ENCODE results near the gene CHDH. TPM values are rescaled to one million over a fixed set of nuclear protein-coding genes. Genes with fewer than 3 reads are reported as not detected.

CHDH gene
- total and polyA plus RNA-seq, 11 donors: 0.69 to 13.2 (median 4.9) TPM

DNA sequence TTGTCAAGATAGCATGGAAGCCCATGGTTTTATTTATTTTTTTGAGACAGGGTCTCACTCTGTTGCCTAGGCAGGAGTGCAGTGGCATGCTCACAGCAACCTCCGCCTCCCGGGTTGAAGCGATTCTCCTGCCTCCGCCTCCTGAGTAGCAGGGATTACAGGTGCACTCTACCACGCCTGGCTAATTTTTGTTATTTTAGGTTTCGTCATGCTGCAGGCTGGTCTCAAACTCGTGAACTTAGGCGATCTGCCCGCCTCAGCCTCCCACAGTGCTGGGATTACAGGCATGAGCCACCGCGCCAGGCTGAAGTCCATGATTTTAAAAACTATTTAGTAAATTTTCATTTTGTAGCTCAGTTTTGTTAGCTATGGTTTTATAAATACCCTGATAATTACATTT, 38.4 kb upstream of the CHDH start:
- Histone ChIP-seq H3K9me3 (no peaks in the 10 kb centered on the region), H3K4me3 (no peak overlapping the region), H3K4me1 (peaks cover 0 to 31% (median 24%) of the 10 kb centered on the region in 12 donors), H3K27me3 (no peaks in the 10 kb centered on the region), H3K36me3 (peaks cover under 1 to 57% (median 54%) of the 10 kb centered on the region in 9 donors), H3K27ac (no peak overlapping the region)
- DNase-seq (no peak), ATAC-seq (no peak)
- intact Hi-C loops (cut with DNase I): no loop called here
- 87 to 97% (median 94%) methylated on average over 11 of the region's 11 CpGs for WGBS, 4 donors
- TF ChIP-seq, protein P1, sequence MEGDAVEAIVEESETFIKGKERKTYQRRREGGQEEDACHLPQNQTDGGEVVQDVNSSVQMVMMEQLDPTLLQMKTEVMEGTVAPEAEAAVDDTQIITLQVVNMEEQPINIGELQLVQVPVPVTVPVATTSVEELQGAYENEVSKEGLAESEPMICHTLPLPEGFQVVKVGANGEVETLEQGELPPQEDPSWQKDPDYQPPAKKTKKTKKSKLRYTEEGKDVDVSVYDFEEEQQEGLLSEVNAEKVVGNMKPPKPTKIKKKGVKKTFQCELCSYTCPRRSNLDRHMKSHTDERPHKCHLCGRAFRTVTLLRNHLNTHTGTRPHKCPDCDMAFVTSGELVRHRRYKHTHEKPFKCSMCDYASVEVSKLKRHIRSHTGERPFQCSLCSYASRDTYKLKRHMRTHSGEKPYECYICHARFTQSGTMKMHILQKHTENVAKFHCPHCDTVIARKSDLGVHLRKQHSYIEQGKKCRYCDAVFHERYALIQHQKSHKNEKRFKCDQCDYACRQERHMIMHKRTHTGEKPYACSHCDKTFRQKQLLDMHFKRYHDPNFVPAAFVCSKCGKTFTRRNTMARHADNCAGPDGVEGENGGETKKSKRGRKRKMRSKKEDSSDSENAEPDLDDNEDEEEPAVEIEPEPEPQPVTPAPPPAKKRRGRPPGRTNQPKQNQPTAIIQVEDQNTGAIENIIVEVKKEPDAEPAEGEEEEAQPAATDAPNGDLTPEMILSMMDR (IDR thresholded peaks at IDR 0.05): no peak
- TF ChIP-seq POLR2A (IDR thresholded peaks at IDR 0.05): no peak

DNA sequence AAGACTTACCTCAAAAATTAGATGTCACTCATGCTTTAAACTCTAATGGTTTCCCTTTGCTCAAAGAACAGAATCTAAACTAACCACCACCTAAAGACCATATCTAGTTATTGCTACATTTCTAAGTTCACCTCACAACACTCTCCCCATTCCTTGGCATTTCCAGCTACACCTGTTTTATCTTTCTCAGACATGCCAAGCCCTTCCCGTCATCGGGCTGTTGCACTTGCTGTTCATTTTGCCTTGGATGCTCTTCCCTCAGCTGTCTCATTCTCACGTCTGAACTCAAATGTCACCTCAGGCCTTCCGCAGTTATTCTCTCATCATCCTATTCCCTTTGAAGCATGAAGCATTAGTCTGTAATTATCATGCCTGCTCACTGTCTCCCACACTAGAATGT, 36.8 kb upstream of the CHDH start:
- intact Hi-C loops (cut with DNase I): no loop called here
- H3K36me3 ChIP-seq: peaks cover 3 to 71% (median 67%) of the 10 kb centered on the region in 9 donors
- no peaks in the 10 kb centered on the region for H3K9me3 ChIP-seq
- H3K4me1 ChIP-seq: peaks cover 0 to 21% (median 13%) of the 10 kb centered on the region in 12 donors
- 83 to 90% (median 87%) methylated on average over 4 of the region's 4 CpGs for WGBS, 4 donors
- no peaks in the 10 kb centered on the region for H3K27me3 ChIP-seq
- TF ChIP-seq, protein P1 (IDR thresholded peaks at IDR 0.05): no peak
- TF ChIP-seq POLR2A (IDR thresholded peaks at IDR 0.05): no peak
- ATAC-seq: no peak
- H3K27ac ChIP-seq: no peak overlapping the region
- no peak for DNase-seq
- no peak overlapping the region for H3K4me3 ChIP-seq

DNA sequence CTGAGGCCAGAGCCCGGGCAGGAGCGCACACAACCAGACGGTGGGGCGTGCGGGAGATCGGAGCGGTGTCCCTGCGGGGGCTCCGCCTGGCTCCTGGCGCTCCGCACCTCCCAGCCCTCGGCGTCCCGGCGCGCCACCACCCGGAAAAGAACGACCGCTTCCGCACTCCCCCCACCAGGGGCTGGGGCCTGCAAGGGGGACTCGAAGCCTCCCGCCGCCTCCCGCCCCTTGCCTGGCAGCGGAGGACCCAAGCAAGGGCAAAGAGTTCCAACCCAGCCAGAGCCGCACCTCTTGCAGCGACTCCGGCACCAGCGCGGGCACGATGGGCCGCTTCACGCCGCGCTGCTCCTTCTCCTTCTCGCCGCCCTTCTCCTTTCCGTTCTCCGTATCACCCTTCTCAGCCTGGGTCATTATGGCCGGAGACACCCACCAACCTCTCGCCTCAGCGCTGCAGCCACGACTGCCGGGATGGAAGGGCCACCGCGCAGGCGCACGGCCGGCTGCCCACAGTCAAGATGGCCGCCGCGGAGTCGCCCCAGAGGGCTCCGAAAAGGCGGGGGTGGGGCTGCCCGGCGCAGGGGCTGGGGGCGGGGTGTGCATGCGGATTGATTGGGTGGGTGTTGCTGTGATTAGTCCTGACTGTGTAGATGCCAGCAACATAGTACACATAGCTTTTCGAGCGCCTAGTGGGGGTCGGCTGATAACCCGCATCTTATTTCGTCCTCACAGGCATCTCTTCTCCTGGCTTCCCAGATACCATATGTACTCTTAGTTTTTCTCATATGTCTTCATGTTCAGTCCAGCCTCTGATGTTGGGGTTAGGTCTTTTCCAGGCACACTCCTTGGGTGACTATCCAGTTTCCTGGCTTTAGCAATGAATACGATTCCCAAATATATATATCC, 35.7 kb upstream of the CHDH start, which contains the start of gene ACTR8:
ACTR8 (minus strand) TSS at position 462 of the 903 bp plus-strand sequence; CDS start at position 411, 51 bp downstream.
- peak within 1 kb of the TSS; percentile 65 to 95 (median 90) for H3K4me3 ChIP-seq
- peak within 1 kb of the TSS; percentile 56 to 96 (median 91) for H3K27ac ChIP-seq
- H3K36me3 ChIP-seq: peaks cover 3 to 71% (median 67%) of the 10 kb centered on the region in 9 donors
- peak; percentile 93 to 98 (median 98) for ATAC-seq
- intact Hi-C loops (cut with DNase I): no loop called here
- 1% methylated on average over 44 to 65 of the region's 65 CpGs for WGBS, 4 donors
- DNase-seq: peak; percentile 90 to 95 (median 91)
- no peaks in the 10 kb centered on the region for H3K9me3 ChIP-seq
- no peaks in the 10 kb centered on the region for H3K27me3 ChIP-seq
- H3K4me1 ChIP-seq: peaks cover 0 to 21% (median 13%) of the 10 kb centered on the region in 12 donors
- TF ChIP-seq, protein P1 (IDR thresholded peaks at IDR 0.05): peak in 7 of 12 donors; percentile 2 to 31 (median 21)
- TF ChIP-seq POLR2A (IDR thresholded peaks at IDR 0.05): no peak

All from heart left ventricle (tissue), 16 donors.